T-helper 2 cell treated with Interferon-gamma antibody and Interleukin-4, amounts not matched to agents 5 μg/mL and 100 μg/mL, for 36 hours (primary cell): ENCODE results near the gene THBD.

ENCODE experiments used
- DNase-seq: peaks from one replicate; pipeline ENCODE4 v3.0.0; 2021; ENCODE audit warnings: low spot score
- H3K27ac Mint-ChIP-seq: one replicate; pipeline ENCODE4 v1.8.0; 2021; ENCODE audit warnings: mild to moderate bottlenecking, mixed read lengths
- H3K27me3 Mint-ChIP-seq: one replicate; pipeline ENCODE4 v1.8.0; 2021; ENCODE audit warnings: low read depth, mixed read lengths
- H3K36me3 Mint-ChIP-seq: one replicate; pipeline ENCODE4 v1.8.0; 2021; ENCODE audit warnings: low read depth, mixed read lengths
- H3K4me1 Mint-ChIP-seq: one replicate; pipeline ENCODE4 v1.8.0; 2021; ENCODE audit warnings: low read depth, mixed read lengths
- H3K4me3 Mint-ChIP-seq: one replicate; pipeline ENCODE4 v1.8.0; 2022; ENCODE audit warnings: mild to moderate bottlenecking, moderate library complexity, mixed read lengths
- H3K9me3 Mint-ChIP-seq: one replicate; pipeline ENCODE4 v1.8.0; 2021; ENCODE audit warnings: mixed read lengths

The THBD gene, protein sequence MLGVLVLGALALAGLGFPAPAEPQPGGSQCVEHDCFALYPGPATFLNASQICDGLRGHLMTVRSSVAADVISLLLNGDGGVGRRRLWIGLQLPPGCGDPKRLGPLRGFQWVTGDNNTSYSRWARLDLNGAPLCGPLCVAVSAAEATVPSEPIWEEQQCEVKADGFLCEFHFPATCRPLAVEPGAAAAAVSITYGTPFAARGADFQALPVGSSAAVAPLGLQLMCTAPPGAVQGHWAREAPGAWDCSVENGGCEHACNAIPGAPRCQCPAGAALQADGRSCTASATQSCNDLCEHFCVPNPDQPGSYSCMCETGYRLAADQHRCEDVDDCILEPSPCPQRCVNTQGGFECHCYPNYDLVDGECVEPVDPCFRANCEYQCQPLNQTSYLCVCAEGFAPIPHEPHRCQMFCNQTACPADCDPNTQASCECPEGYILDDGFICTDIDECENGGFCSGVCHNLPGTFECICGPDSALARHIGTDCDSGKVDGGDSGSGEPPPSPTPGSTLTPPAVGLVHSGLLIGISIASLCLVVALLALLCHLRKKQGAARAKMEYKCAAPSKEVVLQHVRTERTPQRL

DNA sequence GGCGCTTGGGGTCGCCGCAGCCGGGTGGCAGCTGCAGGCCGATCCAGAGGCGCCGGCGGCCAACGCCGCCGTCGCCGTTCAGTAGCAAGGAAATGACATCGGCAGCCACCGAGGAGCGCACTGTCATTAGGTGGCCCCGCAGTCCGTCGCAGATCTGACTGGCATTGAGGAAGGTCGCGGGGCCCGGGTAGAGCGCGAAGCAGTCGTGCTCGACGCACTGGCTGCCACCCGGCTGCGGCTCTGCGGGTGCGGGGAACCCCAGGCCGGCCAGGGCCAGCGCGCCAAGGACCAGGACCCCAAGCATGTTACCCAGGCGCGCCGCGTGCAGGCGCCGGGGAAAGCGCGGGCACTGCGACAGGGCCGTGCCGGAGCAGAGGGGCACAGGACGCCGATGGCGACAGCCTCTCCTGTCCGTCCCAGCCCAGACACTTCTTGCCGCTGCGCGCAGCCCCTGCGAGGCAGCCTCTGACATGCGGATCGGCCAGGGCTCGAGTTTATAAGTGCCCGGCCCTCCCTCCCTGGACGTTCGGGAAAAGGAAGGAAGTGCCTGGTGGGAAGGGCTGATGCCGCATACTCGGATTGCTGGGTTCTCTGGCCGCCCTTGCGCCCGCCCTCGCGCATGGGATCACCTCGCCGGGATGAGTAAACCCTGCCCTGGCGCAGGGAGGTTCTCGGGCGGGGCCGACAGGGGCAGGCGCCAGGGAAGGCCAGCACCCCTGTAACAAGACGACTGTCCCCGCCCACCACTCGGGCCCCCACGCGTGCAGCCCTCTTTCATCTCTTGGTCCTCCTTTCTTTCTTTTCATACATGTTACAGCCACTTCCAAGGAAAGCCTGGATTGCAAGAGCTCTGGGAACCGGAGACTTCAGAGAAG is at the start of gene THBD:
Gene THBD (minus strand): TSS at position 472 of the 875 bp plus-strand sequence. CDS start 168 bp downstream, at position 304.
- H3K36me3 Mint-ChIP-seq, result no peaks in the 10 kb centered on the region
- DNase-seq, result no peak
- H3K27me3 Mint-ChIP-seq, result peaks cover 68% of the 10 kb centered on the region
- H3K27ac Mint-ChIP-seq, result no peak within 1 kb of the TSS
- H3K4me1 Mint-ChIP-seq, result peaks cover 2% of the 10 kb centered on the region
- H3K4me3 Mint-ChIP-seq, result peak within 1 kb of the TSS; percentile 10
- H3K9me3 Mint-ChIP-seq, result no peaks in the 10 kb centered on the region

DNA sequence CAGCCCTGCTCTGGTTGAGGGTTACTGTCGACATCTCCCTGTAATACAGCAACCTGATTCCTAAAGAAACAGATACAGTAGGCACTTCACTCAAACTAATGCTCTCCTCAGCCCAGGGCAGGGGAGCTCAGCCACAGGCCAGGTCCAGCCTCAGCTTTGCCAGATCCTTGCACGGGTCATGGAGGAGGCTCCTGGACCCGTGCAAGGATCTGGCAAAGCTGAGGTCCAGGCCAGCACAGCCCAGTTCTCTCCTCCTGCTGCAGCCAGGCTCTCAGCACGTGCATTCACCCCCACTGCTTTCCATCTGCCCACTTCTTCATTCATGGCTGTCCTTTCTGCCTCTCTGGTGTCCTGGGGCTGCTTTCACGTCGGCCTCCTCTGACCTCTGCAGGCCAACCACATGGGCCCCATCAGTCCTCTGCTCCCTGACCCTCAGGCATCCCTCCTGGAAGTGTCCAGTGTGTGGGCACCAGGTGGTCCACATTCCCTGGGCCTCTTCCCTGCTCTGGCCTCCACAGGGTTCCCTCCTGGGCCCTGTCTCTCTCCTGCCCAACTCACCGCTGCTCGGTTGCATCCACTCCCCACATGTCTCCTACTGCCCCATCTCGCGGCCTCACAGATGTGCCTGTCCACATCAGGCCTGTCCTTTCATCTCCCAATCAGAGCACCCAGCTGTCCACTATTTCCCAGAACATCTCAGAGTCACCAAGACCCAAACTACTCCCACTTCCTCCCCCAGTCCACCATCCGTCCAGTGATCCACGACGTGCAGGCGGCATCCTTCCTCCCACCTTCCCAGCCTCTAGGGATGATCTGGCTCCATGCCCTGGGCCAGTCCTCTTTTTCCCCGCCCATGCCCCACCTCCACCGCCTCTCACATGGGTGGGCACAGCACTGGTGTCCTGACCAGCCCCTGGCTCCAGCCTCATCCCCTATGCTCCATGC is 48.4 kb upstream of the THBD start:
- no peak overlapping the region for H3K27ac Mint-ChIP-seq
- H3K4me1 Mint-ChIP-seq, result no peaks in the 10 kb centered on the region

DNA sequence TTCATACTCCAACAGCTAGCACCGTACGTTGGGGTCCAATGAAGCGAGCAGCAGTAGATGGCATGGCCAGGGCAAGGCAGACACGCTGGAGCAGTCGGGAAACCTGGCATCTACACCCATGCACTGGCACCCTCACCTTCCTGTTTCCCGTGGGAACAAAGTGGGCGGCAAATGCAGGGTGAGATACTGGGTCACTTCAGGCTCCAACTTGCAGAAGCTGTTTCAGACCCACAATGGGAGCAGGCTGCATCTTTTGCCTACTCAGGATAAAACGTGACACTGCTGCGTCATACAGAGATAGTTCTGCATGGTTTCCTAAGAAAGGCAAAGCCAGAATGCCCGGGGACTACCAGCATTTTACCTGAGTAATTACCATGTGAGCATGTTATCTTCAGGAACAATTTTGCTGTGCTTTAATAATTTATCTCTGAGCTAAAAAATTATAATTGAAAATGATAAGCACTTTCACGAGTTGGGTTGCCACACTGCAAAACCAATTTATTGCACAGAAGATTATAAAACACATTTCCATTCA is 47.6 kb upstream of the THBD start:
- no peak overlapping the region for H3K4me3 Mint-ChIP-seq
- DNase-seq, result no peak
- H3K27me3 Mint-ChIP-seq, result peaks cover 6% of the 10 kb centered on the region
- H3K4me1 Mint-ChIP-seq, result no peaks in the 10 kb centered on the region
- H3K36me3 Mint-ChIP-seq, result no peaks in the 10 kb centered on the region
- H3K27ac Mint-ChIP-seq, result no peak overlapping the region
- H3K9me3 Mint-ChIP-seq, result no peaks in the 10 kb centered on the region

More for the DNA sequence above, 48.4 kb upstream of the THBD start:
- no peaks in the 10 kb centered on the region for H3K36me3 Mint-ChIP-seq
- no peak overlapping the region for H3K4me3 Mint-ChIP-seq
- DNase-seq, result no peak
- peaks cover 5% of the 10 kb centered on the region for H3K27me3 Mint-ChIP-seq
- H3K9me3 Mint-ChIP-seq, result no peaks in the 10 kb centered on the region

DNA sequence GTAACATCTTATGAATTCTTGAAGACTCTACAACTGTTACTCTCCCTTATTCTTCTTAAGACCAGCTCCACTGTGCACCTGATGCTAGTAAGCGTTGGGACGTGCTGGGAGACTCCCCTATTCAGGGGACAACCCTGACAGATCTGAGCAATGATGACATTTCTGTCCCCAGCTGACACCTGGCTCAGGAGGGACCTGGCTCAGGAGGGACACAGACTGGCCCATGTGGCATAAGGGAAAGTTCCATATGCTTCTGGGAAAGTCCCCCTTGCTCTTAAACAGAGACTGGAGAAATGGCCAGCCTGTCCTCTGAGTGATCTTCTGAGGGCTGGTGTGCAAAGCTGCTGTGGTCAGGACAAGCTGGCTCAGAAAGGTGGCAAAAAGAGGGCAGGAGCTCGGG is 46.6 kb upstream of the THBD start:
- no peaks in the 10 kb centered on the region for H3K36me3 Mint-ChIP-seq
- peaks cover 7% of the 10 kb centered on the region for H3K27me3 Mint-ChIP-seq
- H3K4me1 Mint-ChIP-seq, result no peaks in the 10 kb centered on the region
- no peak overlapping the region for H3K27ac Mint-ChIP-seq
- DNase-seq, result no peak
- no peaks in the 10 kb centered on the region for H3K9me3 Mint-ChIP-seq
- no peak overlapping the region for H3K4me3 Mint-ChIP-seq

DNA sequence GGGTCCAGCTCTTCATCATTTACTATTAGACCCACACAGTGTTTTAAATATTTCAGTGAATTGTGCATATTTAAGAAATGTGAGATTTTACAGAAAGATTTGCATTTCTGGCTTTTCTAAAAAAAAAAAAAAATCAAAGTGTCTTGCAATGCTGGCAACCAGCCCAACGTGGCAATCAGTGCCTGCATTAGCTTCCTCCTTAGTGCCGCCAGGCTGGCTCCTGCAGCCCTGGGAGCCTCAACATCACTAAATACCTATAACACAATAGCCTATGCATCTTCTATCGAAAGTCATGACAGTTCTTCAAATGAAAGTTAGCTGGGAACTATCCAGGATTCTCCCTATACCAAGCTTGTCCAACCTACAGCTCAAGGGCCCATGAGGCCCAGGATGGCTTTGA is 46.0 kb upstream of the THBD start:
- Mint-ChIP-seq H3K9me3 (no peaks in the 10 kb centered on the region), H3K4me1 (no peaks in the 10 kb centered on the region), H3K36me3 (no peaks in the 10 kb centered on the region), H3K27ac (no peak overlapping the region), H3K27me3 (peaks cover 8% of the 10 kb centered on the region), H3K4me3 (no peak overlapping the region)
- DNase-seq, result no peak

DNA sequence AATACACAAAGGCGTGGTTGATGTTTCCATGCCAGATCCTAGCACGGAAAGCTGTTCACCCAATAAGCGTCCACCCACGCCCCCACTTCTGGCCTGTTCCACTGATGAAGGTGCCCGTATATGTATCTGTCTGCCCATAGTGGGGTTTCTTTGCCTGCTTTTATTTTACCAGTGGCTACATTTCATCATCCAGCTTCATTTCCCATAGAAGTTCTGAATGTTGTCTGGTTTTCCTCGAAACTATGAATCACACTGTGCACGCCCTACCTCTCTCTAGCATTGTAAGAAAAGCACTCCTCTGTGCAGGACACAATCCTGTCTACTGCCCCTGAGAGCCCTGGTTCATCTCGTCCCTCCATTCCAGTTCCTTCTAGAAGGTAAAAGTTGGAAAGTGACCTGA is 45.5 kb upstream of the THBD start:
- Mint-ChIP-seq H3K4me3 (no peak overlapping the region), H3K9me3 (no peaks in the 10 kb centered on the region), H3K27me3 (peaks cover 13% of the 10 kb centered on the region), H3K4me1 (no peaks in the 10 kb centered on the region), H3K27ac (no peak overlapping the region), H3K36me3 (no peaks in the 10 kb centered on the region)
- no peak for DNase-seq

DNA sequence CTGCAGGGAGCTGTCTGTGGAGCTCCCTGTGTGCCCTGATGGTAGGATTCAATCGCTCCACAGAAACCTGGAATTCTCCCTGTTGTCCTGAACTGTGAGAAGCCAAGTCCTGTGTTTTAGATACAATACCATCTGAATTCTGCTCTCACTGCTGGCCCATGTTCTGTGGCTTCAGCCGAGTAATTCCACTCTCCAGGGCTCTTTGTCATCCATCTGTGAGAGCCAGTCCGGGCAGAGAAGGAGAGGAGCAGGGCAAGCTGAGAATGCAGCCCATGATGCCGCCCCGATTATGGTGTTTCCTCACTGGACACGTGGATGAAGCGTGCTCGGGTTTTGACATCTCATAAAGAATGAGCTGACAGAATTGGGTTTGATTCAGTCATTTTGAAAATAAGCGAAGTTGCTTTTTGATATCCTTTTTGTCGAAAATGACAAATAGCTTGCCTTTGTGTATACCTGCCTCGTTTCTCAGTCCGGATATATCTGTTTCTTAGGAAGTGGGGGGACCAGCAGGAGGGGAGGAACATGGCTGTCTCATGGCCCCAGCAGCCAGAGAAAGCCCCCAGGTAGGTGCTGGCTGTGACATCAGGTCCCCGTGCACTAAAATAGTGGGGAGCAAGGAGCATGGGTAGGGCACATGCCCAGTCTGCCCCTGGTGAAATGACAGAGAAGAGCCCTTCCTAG is 44.9 kb upstream of the THBD start:
- no peak overlapping the region for H3K4me3 Mint-ChIP-seq
- DNase-seq, result no peak
- peaks cover 14% of the 10 kb centered on the region for H3K27me3 Mint-ChIP-seq
- no peaks in the 10 kb centered on the region for H3K9me3 Mint-ChIP-seq
- H3K27ac Mint-ChIP-seq, result no peak overlapping the region
- no peaks in the 10 kb centered on the region for H3K4me1 Mint-ChIP-seq
- no peaks in the 10 kb centered on the region for H3K36me3 Mint-ChIP-seq

DNA sequence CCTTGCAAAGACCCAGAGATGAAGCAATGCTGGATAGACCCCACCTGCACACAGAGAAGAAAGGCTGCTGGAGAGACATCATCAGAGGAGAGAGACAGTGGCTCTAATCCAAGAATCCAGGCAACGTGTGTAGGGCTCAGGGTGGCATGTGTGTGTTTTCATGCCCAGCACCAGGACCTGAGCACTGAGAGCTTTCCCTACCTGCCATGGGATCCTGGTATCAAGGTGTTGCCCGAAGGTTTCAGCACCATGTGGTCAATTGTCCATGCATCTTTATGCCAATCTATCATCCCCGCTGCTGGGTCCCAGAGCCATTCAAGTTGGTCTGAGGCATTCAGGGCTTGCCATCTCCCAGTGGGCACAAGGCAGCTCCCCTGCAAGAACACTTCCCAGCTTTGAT is 44.1 kb upstream of the THBD start:
- peaks cover 14% of the 10 kb centered on the region for H3K27me3 Mint-ChIP-seq
- H3K4me1 Mint-ChIP-seq, result no peaks in the 10 kb centered on the region
- no peak overlapping the region for H3K4me3 Mint-ChIP-seq
- H3K27ac Mint-ChIP-seq, result no peak overlapping the region
- DNase-seq, result no peak
- H3K9me3 Mint-ChIP-seq, result no peaks in the 10 kb centered on the region
- H3K36me3 Mint-ChIP-seq, result no peaks in the 10 kb centered on the region

DNA sequence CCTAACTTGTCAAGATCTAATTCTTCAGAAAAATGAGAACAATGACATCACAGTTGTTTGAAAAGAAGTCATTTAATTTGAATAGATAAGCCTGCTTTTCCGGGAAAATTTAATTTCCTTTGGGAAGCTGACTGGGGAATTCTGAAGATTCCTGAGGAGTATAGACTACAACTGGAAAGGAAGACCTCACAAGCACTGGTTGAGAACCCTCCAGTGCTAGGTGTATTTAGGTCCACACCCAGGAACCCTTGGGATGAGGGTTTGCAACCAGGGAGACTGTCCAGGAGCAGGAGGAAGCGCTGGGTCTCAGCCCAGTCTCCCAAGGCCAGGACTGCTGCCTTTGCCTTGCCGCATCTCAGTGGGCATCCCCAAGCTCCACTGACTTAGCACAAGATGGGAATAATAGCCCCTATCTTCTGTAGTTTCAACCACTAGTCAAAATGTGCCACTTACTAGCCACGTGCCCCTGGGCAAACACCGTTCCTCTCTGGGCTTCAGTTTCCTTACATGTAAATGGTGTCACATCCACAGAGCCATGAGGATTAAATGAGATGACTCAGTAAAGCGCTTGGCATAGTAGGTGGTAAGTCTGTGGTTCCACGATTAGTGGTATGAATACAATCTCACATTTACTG is 43.5 kb upstream of the THBD start:
- H3K4me1 Mint-ChIP-seq, result no peaks in the 10 kb centered on the region
- H3K27ac Mint-ChIP-seq, result no peak overlapping the region
- no peaks in the 10 kb centered on the region for H3K9me3 Mint-ChIP-seq
- no peak overlapping the region for H3K4me3 Mint-ChIP-seq
- peaks cover 11% of the 10 kb centered on the region for H3K27me3 Mint-ChIP-seq
- H3K36me3 Mint-ChIP-seq, result no peaks in the 10 kb centered on the region
- no peak for DNase-seq

DNA sequence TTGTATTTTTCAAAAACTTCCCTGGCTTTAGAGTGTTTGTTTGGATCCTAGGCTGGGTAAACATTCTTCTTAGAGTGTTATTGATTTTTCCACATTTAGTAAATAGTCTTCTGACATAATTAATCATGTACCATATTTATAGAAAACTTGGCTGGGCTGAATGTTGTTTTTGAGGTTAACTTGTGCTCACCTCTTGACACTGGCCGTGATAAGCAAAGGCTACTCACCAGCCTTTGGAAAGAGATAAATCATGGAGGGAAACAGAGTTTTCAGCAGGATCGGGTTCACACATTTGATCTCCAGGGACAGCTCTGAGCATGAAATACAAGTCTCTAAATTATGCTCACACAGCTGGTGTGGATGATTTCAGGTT is 42.9 kb upstream of the THBD start:
- no peaks in the 10 kb centered on the region for H3K9me3 Mint-ChIP-seq
- no peak for DNase-seq
- peaks cover 8% of the 10 kb centered on the region for H3K27me3 Mint-ChIP-seq
- H3K36me3 Mint-ChIP-seq, result no peaks in the 10 kb centered on the region
- H3K4me3 Mint-ChIP-seq, result no peak overlapping the region
- H3K4me1 Mint-ChIP-seq, result peaks cover 4% of the 10 kb centered on the region
- H3K27ac Mint-ChIP-seq, result no peak overlapping the region

DNA sequence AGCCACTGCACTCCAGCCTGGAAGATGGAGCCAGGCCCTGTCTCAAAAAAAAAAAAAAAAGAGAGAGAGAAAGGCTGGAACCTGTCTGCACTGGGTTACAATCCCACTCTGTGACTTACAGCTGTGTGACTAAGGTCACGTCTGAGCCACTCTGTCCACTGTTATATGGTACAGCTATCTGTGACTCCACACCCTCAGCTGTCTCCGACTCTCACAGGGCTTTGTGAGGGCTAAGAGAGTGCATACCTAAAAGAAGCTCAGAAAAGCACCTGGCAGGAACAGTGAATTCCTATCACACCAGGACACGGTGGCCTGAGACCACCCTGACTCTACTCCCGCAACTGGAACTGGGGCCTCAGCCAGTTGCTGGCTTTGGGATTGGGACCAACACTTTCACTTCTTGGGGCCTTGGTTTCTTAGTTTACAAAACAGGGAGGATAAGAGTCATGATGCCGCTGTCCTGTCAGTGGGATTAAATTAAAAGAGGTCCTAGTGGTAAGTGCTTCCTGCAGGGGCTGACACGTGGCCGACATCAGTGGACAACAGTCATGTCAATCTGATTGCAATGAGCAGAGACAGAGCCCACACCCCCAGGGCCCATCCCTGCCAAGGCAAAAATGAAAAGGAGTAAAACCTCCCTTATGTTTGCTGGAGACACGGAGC is 42.4 kb upstream of the THBD start:
- Mint-ChIP-seq H3K4me1 (peaks cover 8% of the 10 kb centered on the region), H3K4me3 (no peak overlapping the region), H3K27me3 (peaks cover 8% of the 10 kb centered on the region), H3K36me3 (no peaks in the 10 kb centered on the region), H3K27ac (no peak overlapping the region), H3K9me3 (no peaks in the 10 kb centered on the region)
- DNase-seq, result no peak

DNA sequence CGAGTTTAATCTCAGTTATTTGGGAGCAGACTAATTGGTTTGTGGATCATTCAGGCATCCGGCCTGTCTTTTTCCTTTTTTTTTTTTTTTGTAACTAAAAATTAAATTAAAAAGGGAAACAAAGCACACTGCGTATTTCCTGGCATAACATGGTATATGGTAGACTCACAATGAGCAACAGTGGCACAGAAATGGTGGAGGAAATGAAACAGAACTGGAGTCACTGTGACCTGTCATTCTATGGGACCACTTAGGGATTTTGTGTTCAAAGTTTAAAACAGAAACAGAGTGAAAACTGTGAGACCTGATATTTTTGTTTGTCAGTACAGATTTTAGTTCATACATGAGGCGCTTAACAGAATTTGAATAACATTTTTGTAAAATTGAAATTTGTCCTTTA is 41.4 kb upstream of the THBD start:
- H3K9me3 Mint-ChIP-seq, result no peaks in the 10 kb centered on the region
- peaks cover 14% of the 10 kb centered on the region for H3K4me1 Mint-ChIP-seq
- DNase-seq, result no peak
- no peaks in the 10 kb centered on the region for H3K36me3 Mint-ChIP-seq
- H3K4me3 Mint-ChIP-seq, result no peak overlapping the region
- H3K27me3 Mint-ChIP-seq, result peaks cover 8% of the 10 kb centered on the region
- no peak overlapping the region for H3K27ac Mint-ChIP-seq
